Activated CD4-positive, alpha-beta T cell treated with anti-CD3 and anti-CD28 coated beads for 36 hours (primary cell): ENCODE measurements around the gene ASMT. TPM values are rescaled to one million over a fixed set of nuclear protein-coding genes. Genes with fewer than 3 reads are reported as not detected.
"Not testable (repeated sequence)": the region's sequence is repeated elsewhere in the genome, so short reads cannot be mapped to it uniquely, and the experiment has no call there.

Experiments
- ATAC-seq: fragments of 200-7000 bp; cut with Tn5 transposase; one replicate; pipeline ENCODE4 v1.10.0; 2021; ENCODE audit warnings: mild to moderate bottlenecking, moderate library complexity
- CTCF ChIA-PET: fragments of 350-600 bp; sonication (Branson Sonifier 250); formaldehyde crosslinking; loops from one replicate; lab custom pipeline; 2021; ENCODE audit warnings: antibody characterized with exemption; lab: Charles Lee
- POLR2A ChIA-PET: fragments of 350-600 bp; sonication (Branson Sonifier 250); formaldehyde crosslinking; loops from one replicate; lab custom pipeline; 2021; ENCODE audit warnings: antibody characterized with exemption, inconsistent platforms; lab: Charles Lee
- DNase-seq: peaks from one replicate; pipeline ENCODE4 v3.0.0-alpha.2; 2020
- H3K27ac Mint-ChIP-seq: one replicate; pipeline ENCODE4 v1.8.0; 2021; ENCODE audit warnings: mixed read lengths
- H3K27me3 Mint-ChIP-seq: one replicate; pipeline ENCODE4 v1.8.0; 2021; ENCODE audit warnings: mixed read lengths
- H3K36me3 Mint-ChIP-seq: one replicate; pipeline ENCODE4 v1.8.0; 2021; ENCODE audit warnings: low read depth, mixed read lengths
- H3K4me1 Mint-ChIP-seq: one replicate; pipeline ENCODE4 v1.8.0; 2021; ENCODE audit warnings: mixed read lengths
- H3K4me3 Mint-ChIP-seq: one replicate; pipeline ENCODE4 v1.8.0; 2021; ENCODE audit warnings: mild to moderate bottlenecking, moderate library complexity, mixed read lengths
- H3K9me3 Mint-ChIP-seq: one replicate; pipeline ENCODE4 v1.8.0; 2021; ENCODE audit warnings: low read depth, mixed read lengths
- intact Hi-C, 2 experiments: fragments of 100-400 bp; cut with DNase I in 1 of 2; cut with micrococcal nuclease in 1 of 2; formaldehyde crosslinking; loops; one replicate each; pipeline versions ENCODE4 v1.14.2 to v1.15.1; 2022 to 2024; cut with DNase I, micrococcal nuclease
- total RNA-seq, 2 experiments: library from RNA; stranded (reverse); gene quantifications; one replicate each; pipeline ENCODE4 v1.2.3, GENCODE V29; 2021

ASMT gene
- total RNA-seq, 2 experiments from 2014 or later, result 0.51 to 0.82 TPM

DNA sequence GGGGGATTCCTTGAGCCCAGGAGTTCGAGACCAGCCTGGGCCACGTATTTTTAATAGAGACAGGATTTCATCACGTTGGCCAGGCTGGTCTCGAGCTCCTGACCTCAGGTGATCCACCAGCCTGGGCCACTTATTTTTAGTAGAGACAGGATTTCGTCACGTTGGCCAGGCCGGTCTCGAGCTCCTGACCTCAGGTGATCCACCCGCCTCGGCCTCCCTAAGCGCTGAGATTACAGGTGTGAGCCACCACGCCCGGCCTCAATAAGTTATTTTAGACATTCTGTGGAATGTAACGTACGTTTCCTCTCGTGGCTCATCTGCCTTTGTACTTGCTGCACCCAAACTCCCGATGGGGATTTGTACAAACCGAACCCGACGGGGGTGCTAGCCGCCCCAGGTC is 8.8 kb downstream of the ASMT start:
- no peak overlapping the region for H3K4me3 Mint-ChIP-seq
- POLR2A ChIA-PET, result no interaction called here
- no peak overlapping the region for H3K27ac Mint-ChIP-seq
- ATAC-seq, result no peak
- no peaks in the 10 kb centered on the region for H3K27me3 Mint-ChIP-seq
- no peaks in the 10 kb centered on the region for H3K9me3 Mint-ChIP-seq
- DNase-seq, result no peak
- H3K36me3 Mint-ChIP-seq, result no peaks in the 10 kb centered on the region
- CTCF ChIA-PET, result no interaction called here
- intact Hi-C loops, result no loop called here
- peaks cover 19% of the 10 kb centered on the region for H3K4me1 Mint-ChIP-seq

DNA sequence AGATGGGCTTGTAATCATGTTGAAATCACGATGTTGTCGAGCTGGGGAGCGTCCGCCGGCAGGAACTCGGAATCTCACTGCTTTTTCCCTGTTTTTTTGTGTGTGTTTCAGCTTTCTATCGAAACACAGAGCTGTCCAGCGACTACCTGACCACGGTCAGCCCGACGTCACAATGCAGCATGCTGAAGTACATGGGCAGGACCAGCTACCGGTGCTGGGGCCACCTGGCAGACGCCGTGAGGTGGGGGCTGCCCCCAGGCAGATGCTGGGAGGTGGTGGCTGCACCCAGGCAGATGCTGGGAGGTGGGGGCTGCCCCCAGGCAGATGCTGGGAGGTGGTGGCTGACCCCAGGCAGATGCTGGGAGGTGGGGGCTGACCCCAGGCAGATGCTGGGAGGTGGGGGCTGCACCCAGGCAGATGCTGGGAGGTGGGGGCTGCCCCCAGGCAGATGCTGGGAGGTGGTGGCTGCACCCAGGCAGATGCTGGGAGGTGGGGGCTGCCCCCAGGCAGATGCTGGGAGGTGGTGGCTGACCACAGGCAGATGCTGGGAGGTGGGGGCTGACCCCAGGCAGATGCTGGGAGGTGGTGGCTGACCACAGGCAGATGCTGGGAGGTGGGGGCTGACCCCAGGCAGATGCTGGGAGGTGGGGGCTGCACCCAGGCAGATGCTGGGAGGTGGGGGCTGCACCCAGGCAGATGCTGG is 9.4 kb downstream of the ASMT start:
- peak; percentile 54 for DNase-seq
- intact Hi-C loops, ATAC-seq, H3K9me3 Mint-ChIP-seq, H3K27ac Mint-ChIP-seq, H3K4me3 Mint-ChIP-seq, POLR2A ChIA-PET, H3K27me3 Mint-ChIP-seq, CTCF ChIA-PET, H3K36me3 Mint-ChIP-seq: not testable (repeated sequence)
- peaks cover 19% of the 10 kb centered on the region for H3K4me1 Mint-ChIP-seq

DNA sequence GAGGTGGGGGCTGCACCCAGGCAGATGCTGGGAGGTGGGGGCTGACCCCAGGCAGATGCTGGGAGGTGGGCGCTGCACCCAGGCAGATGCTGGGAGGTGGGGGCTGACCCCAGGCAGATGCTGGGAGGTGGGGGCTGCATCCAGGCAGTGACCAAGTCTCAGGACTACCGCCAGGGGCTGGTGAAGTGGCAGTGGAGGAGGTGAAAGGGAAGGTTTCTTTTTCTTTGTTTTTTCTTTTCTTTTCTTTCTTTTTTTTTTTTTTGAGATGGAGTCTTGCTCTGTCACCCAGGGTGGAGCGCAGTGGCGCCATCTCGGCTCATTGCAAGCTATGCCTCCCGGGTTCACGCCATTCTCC is 10.0 kb downstream of the ASMT start:
- intact Hi-C loops, H3K4me3 Mint-ChIP-seq, H3K9me3 Mint-ChIP-seq, H3K36me3 Mint-ChIP-seq, CTCF ChIA-PET, POLR2A ChIA-PET, H3K27ac Mint-ChIP-seq, H3K27me3 Mint-ChIP-seq: not testable (repeated sequence)
- DNase-seq (peak; percentile 42), ATAC-seq (peak; percentile 37)
- H3K4me1 Mint-ChIP-seq, result peaks cover 19% of the 10 kb centered on the region

DNA sequence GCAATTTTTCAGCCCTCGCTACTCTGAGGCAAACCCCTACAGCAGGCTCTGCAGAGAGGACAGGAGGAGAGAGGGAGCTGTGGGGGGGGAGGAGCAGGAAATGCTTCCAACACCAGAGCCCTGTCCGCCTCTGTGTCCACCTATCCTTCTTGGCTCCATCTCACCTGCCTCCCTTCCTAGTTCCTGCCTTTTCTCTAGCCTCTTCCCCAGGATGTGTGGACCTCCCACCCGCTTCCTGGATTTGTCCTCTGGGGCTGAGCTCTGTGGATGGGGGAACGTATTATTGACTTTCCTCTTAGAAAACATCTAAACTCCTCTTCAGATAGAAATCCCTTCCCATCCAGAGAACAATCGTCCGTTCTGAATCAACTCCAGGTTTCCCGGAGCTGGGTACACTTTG is 14.4 kb downstream of the ASMT start:
- POLR2A ChIA-PET, result no interaction called here
- intact Hi-C loops, result no loop called here
- H3K4me1 Mint-ChIP-seq, result peaks cover 5% of the 10 kb centered on the region
- H3K36me3 Mint-ChIP-seq, result no peaks in the 10 kb centered on the region
- no peaks in the 10 kb centered on the region for H3K27me3 Mint-ChIP-seq
- ATAC-seq (no peak), DNase-seq (no peak)
- H3K9me3 Mint-ChIP-seq, result no peaks in the 10 kb centered on the region
- no peak overlapping the region for H3K27ac Mint-ChIP-seq
- H3K4me3 Mint-ChIP-seq, result no peak overlapping the region
- CTCF ChIA-PET, result no interaction called here

DNA sequence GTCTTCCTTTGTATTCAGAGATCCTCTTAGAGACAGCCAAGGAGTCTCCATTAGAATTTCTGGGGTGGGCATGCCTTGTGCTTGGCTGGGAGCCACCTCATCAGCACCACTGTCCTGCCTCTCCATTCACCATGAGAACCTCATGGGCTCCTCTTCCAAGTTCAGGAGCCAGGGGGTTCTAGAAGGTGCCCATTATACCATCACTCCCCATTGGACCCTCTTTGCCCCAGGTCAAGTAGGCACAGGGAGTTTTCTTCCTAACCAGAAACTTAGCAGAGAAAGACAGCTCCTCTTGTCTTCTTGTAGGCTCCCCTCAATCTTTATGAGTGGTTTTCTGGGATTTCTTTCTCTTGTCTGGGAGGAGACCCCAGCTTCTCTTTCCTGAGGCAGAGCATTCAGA is 31.1 kb downstream of the ASMT start:
- POLR2A ChIA-PET, result no interaction called here
- H3K27ac Mint-ChIP-seq, result no peak overlapping the region

DNA sequence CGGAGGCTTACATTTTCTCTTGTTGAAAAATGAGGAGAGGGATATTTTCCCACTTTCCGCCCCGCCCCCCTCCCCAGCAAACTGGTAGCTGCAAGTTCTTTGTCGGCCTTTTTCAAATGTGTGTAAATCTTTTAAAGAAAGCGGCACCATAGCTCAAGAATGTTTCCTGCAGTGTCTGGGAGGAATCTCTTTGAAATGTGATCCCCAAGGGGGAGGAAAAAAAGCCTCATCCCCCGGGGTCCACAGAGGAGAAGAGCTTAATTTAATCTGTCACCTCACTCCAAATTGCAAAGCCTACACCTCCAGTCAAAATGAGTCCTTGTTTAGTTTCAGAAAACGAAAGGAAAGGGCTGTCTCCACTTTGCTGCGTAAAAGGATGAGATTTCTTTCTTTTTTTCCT is 34.8 kb downstream of the ASMT start:
- peaks cover 2% of the 10 kb centered on the region for H3K36me3 Mint-ChIP-seq

More for the DNA sequence above, 31.1 kb downstream of the ASMT start:
- Mint-ChIP-seq H3K4me1 (no peaks in the 10 kb centered on the region), H3K27me3 (no peaks in the 10 kb centered on the region), H3K9me3 (peaks cover 8% of the 10 kb centered on the region), H3K36me3 (peaks cover 2% of the 10 kb centered on the region), H3K4me3 (no peak overlapping the region)
- DNase-seq (no peak), ATAC-seq (no peak)
- intact Hi-C loops, result no loop called here
- CTCF ChIA-PET, result no interaction called here

DNA sequence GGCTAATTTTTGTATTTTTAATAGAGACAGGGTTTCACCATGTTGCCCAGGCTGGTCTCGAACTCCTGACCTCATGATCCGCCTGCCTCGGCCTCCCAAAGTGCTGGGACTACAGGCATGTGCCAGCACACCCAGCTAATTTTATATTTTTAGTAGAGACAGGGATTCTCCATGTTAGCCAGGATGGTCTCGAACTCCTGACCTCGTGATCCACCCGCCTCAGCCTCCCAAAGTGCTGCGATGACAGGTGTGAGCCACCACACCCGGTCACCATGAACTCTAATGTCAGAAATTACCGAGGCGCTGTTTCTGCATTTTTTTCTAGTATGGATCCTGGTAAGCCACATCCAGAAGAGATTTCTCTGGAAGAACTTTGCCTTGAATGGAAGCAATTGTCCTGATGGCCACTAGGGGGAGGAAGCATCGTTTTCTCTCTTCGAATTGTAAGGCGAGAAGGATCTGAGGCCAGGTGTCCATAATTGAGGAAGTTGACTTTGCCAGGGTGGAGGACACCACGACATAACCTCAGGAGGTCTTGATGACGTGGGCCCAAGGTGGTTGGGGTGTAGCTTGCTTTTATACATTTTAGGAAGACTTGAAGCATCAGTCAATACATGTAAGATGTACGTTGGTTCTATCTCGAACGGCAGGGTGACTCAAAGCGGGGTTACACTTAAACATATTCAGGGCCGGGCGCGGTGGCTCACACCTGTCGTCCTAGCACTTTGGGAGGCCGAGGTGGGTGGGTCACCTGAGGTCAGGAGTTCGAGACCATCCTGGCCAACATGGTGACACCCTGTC is 37.4 kb downstream of the ASMT start:
- DNase-seq (peak; percentile 42), ATAC-seq (peak; percentile 10)
- H3K4me3 Mint-ChIP-seq, POLR2A ChIA-PET, H3K27ac Mint-ChIP-seq, H3K36me3 Mint-ChIP-seq, CTCF ChIA-PET, H3K9me3 Mint-ChIP-seq, H3K27me3 Mint-ChIP-seq, H3K4me1 Mint-ChIP-seq: not testable (repeated sequence)
- intact Hi-C loops, result loop anchor here (1.0 to 10.0 kb wide), 4 partner anchors 407 to 1163 kb away; partner anchors contain the start of gene CD99 (in 1 of the 2)

More for the DNA sequence above, 34.8 kb downstream of the ASMT start:
- no peaks in the 10 kb centered on the region for H3K4me1 Mint-ChIP-seq
- no peak overlapping the region for H3K27ac Mint-ChIP-seq
- intact Hi-C loops, result loop anchor here (2.0 to 10.0 kb wide), 5 partner anchors 19 to 1165 kb away; partner anchors contain the start of gene CD99 (in 1 of the 2)
- H3K27me3 Mint-ChIP-seq, result no peaks in the 10 kb centered on the region
- H3K4me3 Mint-ChIP-seq, result no peak overlapping the region
- ChIA-PET POLR2A (no interaction called here), CTCF (no interaction called here)
- H3K9me3 Mint-ChIP-seq, result peaks cover 8% of the 10 kb centered on the region
- ATAC-seq (no peak), DNase-seq (no peak)

DNA sequence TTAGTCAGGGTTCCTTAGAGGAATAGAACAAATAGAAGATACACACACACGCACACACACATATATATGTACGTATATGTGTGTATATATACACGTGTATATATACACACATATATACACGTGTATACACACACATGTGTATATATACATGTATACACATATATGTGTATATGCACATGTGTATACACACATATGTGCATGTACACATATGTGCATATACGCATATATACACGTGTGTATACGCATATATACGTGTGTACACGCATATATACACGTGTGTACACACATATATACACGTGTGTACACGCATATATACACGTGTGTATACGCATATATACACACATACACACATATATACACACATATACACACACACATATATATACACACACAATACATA is 41.5 kb downstream of the ASMT start:
- ChIA-PET POLR2A (no interaction called here), CTCF (no interaction called here)
- Mint-ChIP-seq H3K4me3 (no peak overlapping the region), H3K36me3 (peaks cover 6% of the 10 kb centered on the region), H3K27me3 (no peaks in the 10 kb centered on the region), H3K9me3 (no peaks in the 10 kb centered on the region), H3K27ac (peak overlapping the region; percentile 98), H3K4me1 (peaks cover 21% of the 10 kb centered on the region)
- intact Hi-C loops, result loop anchor here (2.0 to 10.0 kb wide), 8 partner anchors 64 to 1158 kb away; partner anchors contain the start of genes CD99 (in 2 of the 2), AKAP17A (in 1 of the 2), DHRSX (in 1 of the 2) and ZBED1 (in 1 of the 2)
- DNase-seq (no peak), ATAC-seq (no peak)

DNA sequence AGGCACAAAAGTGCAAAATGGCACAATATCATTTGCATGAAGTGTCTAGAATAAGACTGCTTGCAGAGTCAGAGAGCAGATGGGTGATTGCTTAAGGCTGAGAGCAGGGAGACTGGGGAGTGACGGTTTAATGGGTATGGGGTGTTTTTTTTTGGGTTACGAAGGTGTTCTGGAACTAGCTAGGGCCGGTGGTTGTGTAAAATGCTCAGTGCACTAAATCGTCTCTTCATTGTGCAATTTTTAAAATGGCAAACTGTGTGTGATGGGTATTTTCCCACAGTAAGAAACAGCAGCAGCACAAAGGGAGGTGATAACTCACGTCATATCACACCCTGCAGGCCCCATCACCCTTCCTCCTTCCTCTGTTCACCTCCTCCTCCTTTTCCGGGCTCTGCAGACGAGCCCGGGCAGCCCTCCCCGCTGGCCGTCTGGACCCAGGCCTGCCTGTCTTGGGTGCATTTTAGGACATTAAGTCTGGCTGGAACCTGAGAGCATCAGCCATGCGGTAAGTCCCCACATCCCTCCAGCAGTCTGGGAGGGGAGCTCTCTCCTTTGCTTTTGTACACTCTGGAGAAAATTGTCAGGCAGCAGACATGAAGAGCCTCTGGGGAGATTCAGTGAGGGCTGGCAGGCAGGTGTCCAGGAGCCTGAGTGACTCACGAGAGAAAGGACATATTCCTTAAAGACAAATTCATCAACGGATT is 42.7 kb downstream of the ASMT start:
- peak overlapping the region; percentile 93 for H3K4me3 Mint-ChIP-seq
- H3K4me1 Mint-ChIP-seq, result peaks cover 23% of the 10 kb centered on the region
- peaks cover 8% of the 10 kb centered on the region for H3K36me3 Mint-ChIP-seq
- ATAC-seq, result peak; percentile 67
- H3K9me3 Mint-ChIP-seq, result no peaks in the 10 kb centered on the region
- DNase-seq, result peak; percentile 80
- peak overlapping the region; percentile 98 for H3K27ac Mint-ChIP-seq
- no peaks in the 10 kb centered on the region for H3K27me3 Mint-ChIP-seq
- ChIA-PET CTCF (no interaction called here), POLR2A (no interaction called here)
- intact Hi-C loops, result loop anchor here (2.0 to 10.0 kb wide), 8 partner anchors 65 to 1157 kb away; partner anchors contain the start of genes CD99 (in 2 of the 2), AKAP17A (in 1 of the 2), DHRSX (in 1 of the 2) and ZBED1 (in 1 of the 2)

DNA sequence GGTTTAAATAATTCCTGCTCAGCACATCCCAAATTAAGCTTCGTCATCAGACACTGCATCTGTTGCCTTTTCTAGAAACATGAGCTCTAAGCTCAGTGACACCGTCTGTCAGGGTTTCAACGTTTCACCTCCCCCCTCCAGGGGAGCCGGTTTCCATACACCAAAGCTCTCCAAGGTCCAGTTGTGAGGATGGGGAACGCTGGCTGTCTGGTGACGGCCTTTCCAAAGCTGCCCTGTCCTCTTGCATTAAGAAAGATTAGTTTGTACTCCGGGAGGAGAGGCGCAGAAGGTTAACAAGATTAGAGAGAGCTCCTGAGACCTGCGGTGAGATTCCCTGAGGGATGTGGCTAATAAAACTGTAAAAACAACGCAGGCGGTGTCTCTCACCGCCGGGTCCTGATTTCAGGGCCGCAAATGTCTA is 43.2 kb downstream of the ASMT start:
- H3K4me3 Mint-ChIP-seq, result peak overlapping the region; percentile 93
- intact Hi-C loops, result loop anchor here (5.0 to 10.0 kb wide), 7 partner anchors 66 to 1157 kb away; partner anchors contain the start of genes CD99 (in 2 of the 2) and AKAP17A (in 1 of the 2)
- ChIA-PET POLR2A (no interaction called here), CTCF (no interaction called here)
- H3K27ac Mint-ChIP-seq, result peak overlapping the region; percentile 98
- H3K36me3 Mint-ChIP-seq, result peaks cover 9% of the 10 kb centered on the region
- DNase-seq (peak; percentile 35), ATAC-seq (peak; percentile 2)
- H3K27me3 Mint-ChIP-seq, result no peaks in the 10 kb centered on the region
- no peaks in the 10 kb centered on the region for H3K9me3 Mint-ChIP-seq
- peaks cover 25% of the 10 kb centered on the region for H3K4me1 Mint-ChIP-seq
